Measurements from ENCODE around the gene BPTF. TPM values are rescaled to one million over a fixed set of nuclear protein-coding genes. Genes with fewer than 3 reads are reported as not detected.
"Not testable (repeated sequence)": the region's sequence is repeated elsewhere in the genome, so short reads cannot be mapped to it uniquely, and the experiment has no call there.

BPTF gene
- total RNA-seq, 1 donor from 2014 or later, result 77.1 TPM

- Mint-ChIP-seq H3K9me3 (no peaks in the 10 kb centered on the region), H3K36me3 (ENCODE audit: low read depth) (peaks cover 2% of the 10 kb centered on the region), H3K27me3 (peaks cover 26% of the 10 kb centered on the region), H3K4me1 (peaks cover 19% of the 10 kb centered on the region), H3K27ac (no peak overlapping the region), H3K4me3 (no peak overlapping the region)
- intact Hi-C loops (cut with micrococcal nuclease), result loop anchor here (5.0 to 10.0 kb wide), 3 partner anchors 38 to 1325 kb away; partner anchors contain the start of genes ABCA5, BPTF and KPNA2
- DNase-seq, result no peak
These were observed 174.1 kb downstream of the BPTF start for GRCh38 chr17:67999291-67999911.

- H3K27me3 Mint-ChIP-seq, result peaks cover 1% of the 10 kb centered on the region
- DNase-seq, result no peak
- intact Hi-C loops (cut with micrococcal nuclease), result no loop called here
- no peak overlapping the region for H3K4me3 Mint-ChIP-seq
- no peaks in the 10 kb centered on the region for H3K4me1 Mint-ChIP-seq
- no peaks in the 10 kb centered on the region for H3K9me3 Mint-ChIP-seq
- H3K27ac Mint-ChIP-seq, result no peak overlapping the region
- H3K36me3 Mint-ChIP-seq (ENCODE audit: low read depth), result no peaks in the 10 kb centered on the region
These were observed 178.9 kb downstream of the BPTF start for GRCh38 chr17:68004201-68004600.

- no peak for DNase-seq
- no peaks in the 10 kb centered on the region for H3K9me3 Mint-ChIP-seq
- peaks cover 5% of the 10 kb centered on the region for H3K4me1 Mint-ChIP-seq
- peaks cover 1% of the 10 kb centered on the region for H3K27me3 Mint-ChIP-seq
- intact Hi-C loops (cut with micrococcal nuclease), result no loop called here
- H3K27ac Mint-ChIP-seq, result no peak overlapping the region
- H3K4me3 Mint-ChIP-seq, result no peak overlapping the region
- H3K36me3 Mint-ChIP-seq (ENCODE audit: low read depth), result no peaks in the 10 kb centered on the region
These were observed 181.5 kb downstream of the BPTF start for GRCh38 chr17:68006797-68007196.

DNA sequence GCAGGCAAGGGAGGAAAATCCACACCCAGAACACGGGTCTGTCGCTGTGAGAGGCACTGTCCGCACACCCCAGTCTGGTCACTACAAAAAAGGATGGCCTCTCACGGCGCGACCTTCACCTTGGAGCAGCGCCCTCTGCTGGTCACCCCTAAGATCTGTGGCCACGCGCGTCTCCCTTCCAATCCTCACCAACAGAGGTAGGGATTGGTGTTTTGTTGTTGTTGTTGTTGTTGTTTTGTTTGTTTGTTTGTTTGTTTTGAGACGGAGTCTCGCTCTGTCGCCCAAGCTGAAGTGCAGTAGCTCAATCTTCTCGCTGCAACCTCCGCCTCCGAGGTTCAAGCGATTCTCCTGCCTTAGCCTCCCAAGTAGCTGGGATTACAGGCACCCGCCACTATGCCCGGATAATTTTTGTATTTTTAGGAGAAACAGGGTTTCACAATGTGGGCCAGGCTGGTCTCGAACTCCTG, 185.9 kb downstream of the BPTF start:
- Mint-ChIP-seq H3K36me3 (ENCODE audit: low read depth) (no peaks in the 10 kb centered on the region), H3K4me1 (peaks cover 5% of the 10 kb centered on the region), H3K27ac (no peak overlapping the region), H3K4me3 (peak overlapping the region; percentile 74), H3K27me3 (peaks cover 13% of the 10 kb centered on the region), H3K9me3 (no peaks in the 10 kb centered on the region)
- peak; percentile 90 for DNase-seq
- intact Hi-C loops (cut with micrococcal nuclease), result loop anchor here (1.0 to 2.0 kb wide), 2 partner anchors 16 to 48 kb away; no protein-coding TSS in a partner anchor

GRCh38 chr17:68013385-68013784, 188.1 kb downstream of the BPTF start:
- peaks cover 11% of the 10 kb centered on the region for H3K27me3 Mint-ChIP-seq
- no peaks in the 10 kb centered on the region for H3K9me3 Mint-ChIP-seq
- peaks cover 5% of the 10 kb centered on the region for H3K4me1 Mint-ChIP-seq
- H3K36me3 Mint-ChIP-seq (ENCODE audit: low read depth), result no peaks in the 10 kb centered on the region
- H3K4me3 Mint-ChIP-seq, result no peak overlapping the region
- no peak overlapping the region for H3K27ac Mint-ChIP-seq
- DNase-seq, result no peak
- intact Hi-C loops (cut with micrococcal nuclease), result no loop called here

DNA sequence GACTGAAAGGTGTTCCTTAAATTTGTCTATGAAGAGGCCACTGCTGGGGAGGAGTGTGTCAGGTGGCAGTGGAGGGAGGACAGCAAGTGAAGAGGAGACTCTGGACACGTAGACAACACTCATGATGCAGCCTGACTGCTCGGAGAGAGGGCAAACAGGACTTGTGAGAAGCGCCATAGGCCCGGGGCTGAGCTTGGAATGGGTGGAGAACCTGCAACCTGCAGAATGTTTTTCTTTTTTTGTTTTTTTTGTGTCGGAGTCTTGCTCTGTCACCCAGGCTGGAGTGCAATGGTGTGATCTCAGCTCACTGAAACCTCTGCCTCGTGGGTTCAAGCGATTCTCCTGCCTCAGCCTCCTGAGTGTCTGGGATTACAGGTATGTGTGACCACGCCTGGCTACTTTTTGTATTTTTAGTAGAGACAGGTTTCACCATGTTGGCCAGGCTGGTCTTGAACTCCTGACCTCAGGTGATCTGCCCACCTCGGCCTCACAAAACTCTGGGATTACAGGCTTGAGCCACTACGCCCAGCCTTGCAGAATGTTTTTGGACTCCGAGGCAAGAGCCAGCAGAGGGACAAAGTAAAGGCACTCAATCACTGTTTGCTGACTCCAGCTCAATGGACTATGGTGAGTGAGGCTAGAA, 189.9 kb downstream of the BPTF start:
- intact Hi-C loops (cut with micrococcal nuclease), result no loop called here
- Mint-ChIP-seq H3K27ac (no peak overlapping the region), H3K36me3 (ENCODE audit: low read depth) (peaks cover 3% of the 10 kb centered on the region), H3K27me3 (peaks cover 15% of the 10 kb centered on the region), H3K4me1 (peaks cover 14% of the 10 kb centered on the region), H3K9me3 (peaks cover 3% of the 10 kb centered on the region), H3K4me3 (no peak overlapping the region)
- no peak for DNase-seq

DNA sequence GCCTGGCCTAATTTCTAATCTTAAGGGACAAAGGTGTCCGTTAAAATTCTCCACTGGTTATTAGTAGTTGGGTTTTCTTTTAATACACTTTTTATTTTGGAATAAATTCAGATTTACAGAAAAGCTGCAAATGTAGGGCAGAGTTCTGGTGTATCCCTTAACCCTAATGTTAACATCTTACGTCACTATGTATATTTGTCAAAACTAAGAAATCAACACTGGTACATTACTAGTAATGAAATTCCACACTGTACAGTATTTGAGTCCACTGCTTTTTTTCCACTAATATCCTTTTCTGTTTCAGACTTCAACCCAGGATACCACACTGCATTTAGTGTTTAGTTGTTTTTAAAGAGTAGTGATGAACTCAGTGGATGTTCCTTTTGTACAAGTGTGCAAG, 191.5 kb downstream of the BPTF start:
- DNase-seq, result no peak
- intact Hi-C loops (cut with micrococcal nuclease), result no loop called here
- H3K4me3 Mint-ChIP-seq, result no peak overlapping the region
- peaks cover 3% of the 10 kb centered on the region for H3K36me3 Mint-ChIP-seq (ENCODE audit: low read depth)
- peaks cover 14% of the 10 kb centered on the region for H3K4me1 Mint-ChIP-seq
- H3K27ac Mint-ChIP-seq, result no peak overlapping the region
- H3K27me3 Mint-ChIP-seq, result peaks cover 15% of the 10 kb centered on the region
- H3K9me3 Mint-ChIP-seq, result peaks cover 3% of the 10 kb centered on the region

DNA sequence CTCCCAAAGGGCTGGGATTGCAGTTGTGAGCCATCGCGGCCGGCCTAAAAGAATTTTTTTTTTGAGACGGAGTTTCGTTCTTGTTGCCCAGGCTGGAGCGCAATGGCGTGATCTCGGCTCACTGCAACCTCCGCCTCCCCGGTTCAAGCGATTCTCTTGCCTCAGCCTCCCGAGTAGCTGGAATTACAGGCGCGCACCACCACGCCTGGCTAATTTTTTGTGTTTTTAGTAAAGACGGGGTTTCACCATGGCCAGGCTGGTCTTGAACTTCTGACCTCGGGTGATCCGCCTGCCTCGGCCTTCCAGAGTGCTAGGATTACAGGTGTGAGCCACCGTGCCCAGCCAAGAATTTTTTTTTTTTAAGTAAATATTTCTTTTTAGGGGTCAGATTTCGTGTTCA, 193.2 kb downstream of the BPTF start:
- peaks cover 12% of the 10 kb centered on the region for H3K27me3 Mint-ChIP-seq
- H3K4me1 Mint-ChIP-seq, result peaks cover 14% of the 10 kb centered on the region
- H3K27ac Mint-ChIP-seq; DNase-seq; intact Hi-C loops (cut with micrococcal nuclease); H3K4me3 Mint-ChIP-seq; H3K9me3 Mint-ChIP-seq; H3K36me3 Mint-ChIP-seq (ENCODE audit: low read depth): not testable (repeated sequence)

DNA sequence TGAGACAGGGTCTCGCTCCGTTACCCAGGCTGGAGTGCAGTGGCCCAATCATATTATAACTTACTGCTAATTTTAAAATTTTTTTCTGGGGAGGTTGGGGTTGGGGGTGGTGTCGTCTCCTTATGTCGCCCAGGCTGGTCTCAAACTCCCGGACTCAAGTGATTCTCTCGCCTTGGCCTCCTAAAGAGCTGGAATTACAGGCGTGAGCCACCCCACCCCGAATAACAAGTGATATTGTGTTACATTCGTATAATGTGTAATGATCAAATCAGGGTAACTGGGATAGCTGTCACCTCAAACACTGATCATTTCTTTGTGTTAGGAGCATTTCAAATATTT, 194.0 kb downstream of the BPTF start:
- intact Hi-C loops (cut with micrococcal nuclease), result no loop called here
- Mint-ChIP-seq H3K9me3 (peaks cover 3% of the 10 kb centered on the region), H3K4me1 (peaks cover 14% of the 10 kb centered on the region), H3K27me3 (peaks cover 12% of the 10 kb centered on the region), H3K4me3 (peak overlapping the region; percentile 82), H3K27ac (no peak overlapping the region), H3K36me3 (ENCODE audit: low read depth) (peaks cover 3% of the 10 kb centered on the region)
- peak; percentile 66 for DNase-seq

- H3K4me1 Mint-ChIP-seq, result peaks cover 14% of the 10 kb centered on the region
- H3K4me3 Mint-ChIP-seq, result peak overlapping the region; percentile 82
- peaks cover 3% of the 10 kb centered on the region for H3K9me3 Mint-ChIP-seq
- H3K36me3 Mint-ChIP-seq (ENCODE audit: low read depth), result peaks cover 3% of the 10 kb centered on the region
- H3K27ac Mint-ChIP-seq, result peak overlapping the region; percentile 90
- intact Hi-C loops (cut with micrococcal nuclease), result loop anchor here (1.0 to 5.0 kb wide), 4 partner anchors 15 to 272 kb away; partner anchors contain the start of genes ARSG, BPTF, KPNA2 and SLC16A6
- peaks cover 9% of the 10 kb centered on the region for H3K27me3 Mint-ChIP-seq
- DNase-seq, result peak; percentile 99
These were observed 194.5 kb downstream of the BPTF start for GRCh38 chr17:68019675-68020408.

DNA sequence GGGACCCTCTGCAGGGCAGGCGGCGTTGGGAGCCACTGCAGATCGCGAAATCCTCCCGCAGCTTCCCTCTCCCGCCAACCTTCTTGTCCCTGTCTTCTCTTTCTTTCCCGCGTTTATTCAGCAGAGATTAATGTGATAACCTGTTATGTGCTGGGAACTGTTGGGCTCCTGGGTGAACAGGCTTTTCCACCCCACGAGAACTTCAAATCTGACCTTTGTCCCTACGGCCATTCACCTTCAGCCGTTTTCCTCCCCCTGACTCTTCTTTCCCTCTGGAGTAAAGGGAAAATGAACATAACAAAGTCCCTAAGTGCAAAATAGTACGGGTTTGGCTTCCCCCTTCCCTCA, 195.1 kb downstream of the BPTF start:
- intact Hi-C loops (cut with micrococcal nuclease), result loop anchor here (1.0 to 5.0 kb wide), 4 partner anchors 15 to 272 kb away; partner anchors contain the start of genes ARSG, BPTF, KPNA2 and SLC16A6
- H3K9me3 Mint-ChIP-seq, result peaks cover 3% of the 10 kb centered on the region
- peak overlapping the region; percentile 90 for H3K27ac Mint-ChIP-seq
- peaks cover 14% of the 10 kb centered on the region for H3K4me1 Mint-ChIP-seq
- H3K4me3 Mint-ChIP-seq, result peak overlapping the region; percentile 82
- H3K27me3 Mint-ChIP-seq, result peaks cover 7% of the 10 kb centered on the region
- no peak for DNase-seq
- H3K36me3 Mint-ChIP-seq (ENCODE audit: low read depth), result peaks cover 3% of the 10 kb centered on the region

- H3K27ac Mint-ChIP-seq, result peak overlapping the region; percentile 90
- peak overlapping the region; percentile 82 for H3K4me3 Mint-ChIP-seq
- H3K36me3 Mint-ChIP-seq (ENCODE audit: low read depth); DNase-seq; H3K9me3 Mint-ChIP-seq; H3K27me3 Mint-ChIP-seq: not testable (repeated sequence)
- peaks cover 14% of the 10 kb centered on the region for H3K4me1 Mint-ChIP-seq
- intact Hi-C loops (cut with micrococcal nuclease), result loop anchor here (1.0 to 5.0 kb wide), 4 partner anchors 15 to 272 kb away; partner anchors contain the start of genes ARSG, BPTF, KPNA2 and SLC16A6
These were observed 195.5 kb downstream of the BPTF start for GRCh38 chr17:68020791-68021190.

DNA sequence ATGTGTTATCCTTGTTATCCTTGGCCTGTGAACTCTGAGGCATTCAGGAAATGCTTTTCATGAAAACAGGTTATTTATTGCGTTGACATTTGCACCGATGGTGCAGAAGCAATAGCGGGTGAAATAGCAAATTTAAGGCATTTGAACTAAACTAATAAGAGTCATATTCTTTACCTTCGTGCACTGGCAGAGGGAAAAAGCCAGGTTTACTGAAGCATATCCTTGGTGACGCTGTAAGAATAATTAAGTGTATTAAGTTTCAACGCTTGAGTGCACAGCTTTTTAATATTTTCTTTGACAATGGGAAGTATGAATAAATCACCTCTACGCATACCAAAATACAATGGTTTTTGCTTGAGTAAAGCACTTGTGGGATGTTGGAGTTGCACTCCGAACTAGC, 196.7 kb downstream of the BPTF start:
- H3K4me1 Mint-ChIP-seq, result peaks cover 14% of the 10 kb centered on the region
- peaks cover 3% of the 10 kb centered on the region for H3K36me3 Mint-ChIP-seq (ENCODE audit: low read depth)
- H3K27me3 Mint-ChIP-seq, result peaks cover 5% of the 10 kb centered on the region
- no peak overlapping the region for H3K4me3 Mint-ChIP-seq
- peaks cover 3% of the 10 kb centered on the region for H3K9me3 Mint-ChIP-seq
- DNase-seq, result no peak
- no peak overlapping the region for H3K27ac Mint-ChIP-seq
- intact Hi-C loops (cut with micrococcal nuclease), result loop anchor here (5.0 kb wide), 2 partner anchors 195 to 270 kb away; partner anchors contain the start of genes ARSG, BPTF and SLC16A6

DNA sequence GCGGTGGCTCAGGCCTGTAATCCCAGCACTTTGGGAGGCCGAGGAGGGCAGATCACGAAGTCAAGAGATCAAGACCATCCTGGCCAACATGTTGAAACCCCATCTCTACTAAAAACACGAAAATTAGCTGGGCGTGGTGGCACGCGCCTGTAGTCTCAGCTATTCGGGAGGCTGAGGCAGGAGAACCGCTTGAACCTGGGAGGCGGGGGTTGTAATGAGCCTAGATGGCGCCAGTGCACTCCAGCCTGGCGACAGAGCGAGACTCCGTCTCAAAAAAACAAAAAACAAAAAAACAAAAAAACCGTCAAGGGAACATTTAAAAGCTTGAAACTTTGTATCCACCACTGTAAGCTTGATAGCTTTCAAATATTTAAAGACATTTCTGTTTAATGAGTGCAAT, 197.2 kb downstream of the BPTF start:
- not testable (repeated sequence) for H3K9me3 Mint-ChIP-seq; H3K27ac Mint-ChIP-seq; H3K4me3 Mint-ChIP-seq; H3K27me3 Mint-ChIP-seq; H3K36me3 Mint-ChIP-seq (ENCODE audit: low read depth); DNase-seq
- peaks cover 14% of the 10 kb centered on the region for H3K4me1 Mint-ChIP-seq
- intact Hi-C loops (cut with micrococcal nuclease), result loop anchor here (5.0 kb wide), 2 partner anchors 195 to 270 kb away; partner anchors contain the start of genes ARSG, BPTF and SLC16A6
